Measurements from ENCODE around the gene KIAA1217.

The KIAA1217 gene

DNA sequence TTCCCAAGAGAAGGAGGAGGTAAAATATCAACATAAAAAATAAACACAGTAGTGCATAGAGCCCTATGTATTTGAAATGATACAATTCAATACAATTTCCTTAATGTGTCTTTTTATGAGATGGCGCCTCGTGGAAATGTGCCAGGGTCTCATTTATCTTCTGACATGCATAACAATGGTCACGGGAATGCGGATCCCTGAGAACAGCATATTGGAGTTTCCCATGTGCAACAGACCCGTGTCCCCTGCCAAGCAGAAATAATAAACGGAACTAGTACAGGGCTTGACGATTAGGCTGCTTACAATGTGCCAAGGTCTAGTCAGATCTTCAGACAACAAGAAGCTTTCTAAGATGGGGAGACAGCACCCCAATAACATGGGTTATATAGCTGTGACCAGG lies 296.8 kb downstream of the KIAA1217 start:
- H3K79me2 ChIP-seq (ENCODE audit: insufficient read depth, low read length) = no peaks in the 10 kb centered on the region
- peaks cover 7% of the 10 kb centered on the region for H3K9me3 ChIP-seq (ENCODE audit: insufficient read depth, low read length, severe bottlenecking)
- ATAC-seq (ENCODE audit: insufficient read depth, low read depth) = no peak
- no peak overlapping the region for H3K4me3 ChIP-seq (ENCODE audit: low read depth in 1 of 2, low read length in 2 of 2)
- no peak overlapping the region for H3K27ac ChIP-seq (ENCODE audit: low read length)
- no peaks in the 10 kb centered on the region for H4K20me1 ChIP-seq (ENCODE audit: insufficient read depth, low read length)
- H3K4me1 ChIP-seq (ENCODE audit: insufficient read depth, low read length) = no peaks in the 10 kb centered on the region
- no peaks in the 10 kb centered on the region for H3K36me3 ChIP-seq (ENCODE audit: insufficient read depth, low read length)
- DNase-seq = no peak
- no peak for TF ChIP-seq EZH2 (IDR thresholded peaks at IDR 0.05; ENCODE audit: borderline replicate concordance, low read depth, low read length, severe bottlenecking)
- no peak for TF ChIP-seq CTCF (IDR thresholded peaks at IDR 0.05; ENCODE audit: borderline replicate concordance, extremely low read depth, low read length, poor library complexity, severe bottlenecking)
- no peak overlapping the region for H3K4me2 ChIP-seq (ENCODE audit: insufficient read depth, low read length)
- H2AFZ ChIP-seq (ENCODE audit: low read depth, low read length) = no peak overlapping the region
- H3K9ac ChIP-seq (ENCODE audit: low read depth, low read length) = no peak overlapping the region
- H3K27me3 ChIP-seq (ENCODE audit: insufficient read depth, low read length, poor library complexity) = no peaks in the 10 kb centered on the region

GRCh38 chr10:24513155-24513554 lies 304.2 kb downstream of the KIAA1217 start:
- no peak overlapping the region for H3K9ac ChIP-seq (ENCODE audit: low read depth, low read length)
- no peak for DNase-seq
- no peaks in the 10 kb centered on the region for H3K79me2 ChIP-seq (ENCODE audit: insufficient read depth, low read length)
- ATAC-seq (ENCODE audit: insufficient read depth, low read depth) = no peak
- H3K4me3 ChIP-seq (ENCODE audit: low read depth in 1 of 2, low read length in 2 of 2) = no peak overlapping the region
- TF ChIP-seq EZH2 (IDR thresholded peaks at IDR 0.05; ENCODE audit: borderline replicate concordance, low read depth, low read length, severe bottlenecking) = no peak
- TF ChIP-seq CTCF (IDR thresholded peaks at IDR 0.05; ENCODE audit: borderline replicate concordance, extremely low read depth, low read length, poor library complexity, severe bottlenecking) = peak; percentile 40
- H3K4me1 ChIP-seq (ENCODE audit: insufficient read depth, low read length) = no peaks in the 10 kb centered on the region
- H2AFZ ChIP-seq (ENCODE audit: low read depth, low read length) = no peak overlapping the region
- H3K9me3 ChIP-seq (ENCODE audit: insufficient read depth, low read length, severe bottlenecking) = no peaks in the 10 kb centered on the region
- no peak overlapping the region for H3K27ac ChIP-seq (ENCODE audit: low read length)
- H3K36me3 ChIP-seq (ENCODE audit: insufficient read depth, low read length) = no peaks in the 10 kb centered on the region
- no peaks in the 10 kb centered on the region for H4K20me1 ChIP-seq (ENCODE audit: insufficient read depth, low read length)
- H3K4me2 ChIP-seq (ENCODE audit: insufficient read depth, low read length) = no peak overlapping the region
- no peaks in the 10 kb centered on the region for H3K27me3 ChIP-seq (ENCODE audit: insufficient read depth, low read length, poor library complexity)

DNA sequence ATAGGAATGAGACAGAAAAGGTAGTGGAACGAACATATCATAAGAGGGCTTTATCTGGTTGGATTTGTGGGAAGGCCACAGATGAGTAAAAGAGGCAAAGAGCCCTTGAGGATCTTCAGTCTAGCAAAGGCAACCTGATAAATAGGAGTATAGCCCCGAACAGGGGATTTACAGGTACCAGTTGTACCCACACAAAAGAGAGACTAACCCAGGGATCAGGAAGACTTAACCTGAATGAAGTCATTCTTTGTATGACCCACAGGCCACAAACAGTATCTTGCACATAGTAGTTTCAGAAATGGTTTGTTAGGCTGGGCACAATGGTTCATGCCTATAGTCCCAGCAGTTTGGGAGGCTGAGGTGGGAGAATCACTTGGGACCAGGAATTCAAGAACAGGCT lies 306.5 kb downstream of the KIAA1217 start:
- Histone ChIP-seq H3K79me2 (ENCODE audit: insufficient read depth, low read length) (no peaks in the 10 kb centered on the region), H3K4me2 (ENCODE audit: insufficient read depth, low read length) (no peak overlapping the region), H3K27ac (ENCODE audit: low read length) (no peak overlapping the region), H3K4me1 (ENCODE audit: insufficient read depth, low read length) (no peaks in the 10 kb centered on the region), H3K36me3 (ENCODE audit: insufficient read depth, low read length) (no peaks in the 10 kb centered on the region), H3K9me3 (ENCODE audit: insufficient read depth, low read length, severe bottlenecking) (no peaks in the 10 kb centered on the region), H4K20me1 (ENCODE audit: insufficient read depth, low read length) (no peaks in the 10 kb centered on the region), H3K27me3 (ENCODE audit: insufficient read depth, low read length, poor library complexity) (no peaks in the 10 kb centered on the region), H2AFZ (ENCODE audit: low read depth, low read length) (no peak overlapping the region), H3K9ac (ENCODE audit: low read depth, low read length) (no peak overlapping the region), H3K4me3 (ENCODE audit: low read depth in 1 of 2, low read length in 2 of 2) (no peak overlapping the region)
- no peak for TF ChIP-seq CTCF (IDR thresholded peaks at IDR 0.05; ENCODE audit: borderline replicate concordance, extremely low read depth, low read length, poor library complexity, severe bottlenecking)
- TF ChIP-seq EZH2 (IDR thresholded peaks at IDR 0.05; ENCODE audit: borderline replicate concordance, low read depth, low read length, severe bottlenecking) = no peak
- ATAC-seq (ENCODE audit: insufficient read depth, low read depth) (no peak), DNase-seq (no peak)

DNA sequence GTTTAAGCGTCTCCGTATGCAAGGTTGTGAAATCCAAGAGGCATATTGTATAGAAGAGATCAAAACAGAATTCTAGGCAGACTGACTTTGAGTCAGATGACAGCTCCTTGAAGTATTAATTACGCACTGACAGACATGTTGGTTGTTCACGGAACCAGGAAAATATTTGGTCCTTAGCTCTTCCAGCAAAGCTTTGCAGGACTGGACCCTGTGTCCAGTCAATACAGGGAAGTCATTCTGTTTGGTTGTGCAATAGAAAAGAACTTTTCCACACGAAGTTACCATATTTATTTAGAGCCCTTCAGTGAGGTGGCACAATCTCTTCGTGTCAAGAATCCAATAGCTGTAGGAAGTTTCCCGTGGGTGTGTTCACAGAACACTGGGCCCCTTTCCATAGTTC lies 309.5 kb downstream of the KIAA1217 start:
- Histone ChIP-seq H3K4me2 (ENCODE audit: insufficient read depth, low read length) (no peak overlapping the region), H2AFZ (ENCODE audit: low read depth, low read length) (no peak overlapping the region), H3K27me3 (ENCODE audit: insufficient read depth, low read length, poor library complexity) (no peaks in the 10 kb centered on the region), H4K20me1 (ENCODE audit: insufficient read depth, low read length) (no peaks in the 10 kb centered on the region), H3K9ac (ENCODE audit: low read depth, low read length) (no peak overlapping the region), H3K4me3 (ENCODE audit: low read depth in 1 of 2, low read length in 2 of 2) (no peak overlapping the region), H3K4me1 (ENCODE audit: insufficient read depth, low read length) (no peaks in the 10 kb centered on the region), H3K27ac (ENCODE audit: low read length) (no peak overlapping the region), H3K9me3 (ENCODE audit: insufficient read depth, low read length, severe bottlenecking) (no peaks in the 10 kb centered on the region), H3K79me2 (ENCODE audit: insufficient read depth, low read length) (no peaks in the 10 kb centered on the region), H3K36me3 (ENCODE audit: insufficient read depth, low read length) (no peaks in the 10 kb centered on the region)
- TF ChIP-seq CTCF (IDR thresholded peaks at IDR 0.05; ENCODE audit: borderline replicate concordance, extremely low read depth, low read length, poor library complexity, severe bottlenecking) (no peak), EZH2 (IDR thresholded peaks at IDR 0.05; ENCODE audit: borderline replicate concordance, low read depth, low read length, severe bottlenecking) (no peak)
- no peak for ATAC-seq (ENCODE audit: insufficient read depth, low read depth)
- no peak for DNase-seq
